Right ventricle myocardium superior (tissue), 1 donor: ENCODE measurements around the gene ARMC7. TPM values are rescaled to one million over a fixed set of nuclear protein-coding genes. Genes with fewer than 3 reads are reported as not detected.

Source experiments
- ATAC-seq: fragments of 200-7000 bp; cut with Tn5 transposase; one replicate; pipeline ENCODE4 v1.9.1; 2020; ENCODE audit warnings: mild to moderate bottlenecking; ENCODE audit not compliant: poor library complexity
- DNase-seq: peaks from one replicate; pipeline ENCODE4 v3.0.0-alpha.2; 2020
- intact Hi-C: fragments of 100-400 bp; cut with DNase I; formaldehyde crosslinking; loops from one replicate; pipeline ENCODE4 v1.11.2; 2022
- total RNA-seq: library from RNA; stranded (reverse); fragmentation: NEBNext Ultra II Directional; extraction: Animal tissue kit (Norgen Biotek cat#: 25700); gene quantifications from one replicate; pipeline ENCODE4 v1.2.1, GENCODE V29; 2021
- donor health status: DM: no; HTN: yes; CAD: no; lungs with severe emphysema.

Gene ARMC7
- total RNA-seq, 1 donor from 2014 or later, result 5.3 TPM

DNA sequence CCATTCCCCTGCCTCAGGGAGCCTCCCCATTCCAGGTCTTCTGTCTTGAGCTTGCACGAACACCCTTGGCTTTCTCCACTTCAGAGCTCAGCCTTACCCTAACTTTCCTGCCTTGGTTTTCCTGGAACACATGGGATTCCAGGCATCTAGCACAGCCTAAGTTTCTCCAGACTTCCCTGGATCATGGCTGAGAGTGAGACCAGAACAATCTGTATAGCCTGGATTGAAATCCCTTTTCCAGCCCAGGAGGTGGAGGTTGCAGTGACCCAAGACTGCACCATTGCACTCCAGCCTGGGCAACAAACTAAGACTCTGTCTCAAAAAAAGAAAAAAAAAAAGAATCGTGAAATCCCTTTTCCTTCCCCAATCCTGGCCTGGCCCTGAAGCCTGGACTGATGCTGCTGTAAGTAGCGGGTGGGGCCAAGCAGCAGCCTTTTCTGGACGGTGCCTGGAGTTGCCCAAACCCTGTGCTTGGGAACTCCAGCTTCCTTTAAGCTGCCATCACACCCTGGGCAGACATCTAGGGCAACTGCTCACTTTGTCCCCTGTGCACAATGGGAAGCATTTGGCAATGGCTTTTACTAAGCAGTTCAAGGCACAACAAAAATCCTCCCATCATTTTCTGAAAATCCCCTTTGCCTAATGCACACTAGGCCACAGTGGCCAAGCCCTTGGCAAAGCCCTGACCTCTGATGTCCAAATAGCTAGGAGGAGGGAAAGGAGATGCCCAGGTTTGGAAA, 34.0 kb upstream of the ARMC7 start:
- intact Hi-C loops, result no loop called here
- DNase-seq (no peak), ATAC-seq (no peak)

DNA sequence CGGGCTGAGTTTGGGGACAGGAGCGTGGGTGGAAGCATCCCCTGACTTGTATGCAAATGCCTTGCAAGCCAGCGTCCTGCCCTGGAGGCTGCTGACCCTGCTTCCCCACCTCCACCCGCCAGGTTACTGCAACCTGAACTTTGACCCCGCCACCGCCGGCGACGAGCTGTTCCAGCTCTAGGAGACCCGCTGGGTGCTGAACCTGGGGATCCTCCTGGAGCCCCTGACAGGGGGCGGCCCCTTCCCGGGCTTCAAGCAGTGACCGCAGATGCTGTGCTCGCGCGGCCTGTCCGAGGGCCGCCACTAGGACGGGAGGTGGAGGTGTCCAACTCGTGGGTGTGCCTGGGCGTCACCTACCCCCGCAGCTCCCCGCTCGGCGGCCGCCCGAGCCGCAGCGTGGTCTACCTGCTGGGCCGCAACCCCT, 32.7 kb upstream of the ARMC7 start:
- intact Hi-C loops, result no loop called here
- DNase-seq, result no peak

DNA sequence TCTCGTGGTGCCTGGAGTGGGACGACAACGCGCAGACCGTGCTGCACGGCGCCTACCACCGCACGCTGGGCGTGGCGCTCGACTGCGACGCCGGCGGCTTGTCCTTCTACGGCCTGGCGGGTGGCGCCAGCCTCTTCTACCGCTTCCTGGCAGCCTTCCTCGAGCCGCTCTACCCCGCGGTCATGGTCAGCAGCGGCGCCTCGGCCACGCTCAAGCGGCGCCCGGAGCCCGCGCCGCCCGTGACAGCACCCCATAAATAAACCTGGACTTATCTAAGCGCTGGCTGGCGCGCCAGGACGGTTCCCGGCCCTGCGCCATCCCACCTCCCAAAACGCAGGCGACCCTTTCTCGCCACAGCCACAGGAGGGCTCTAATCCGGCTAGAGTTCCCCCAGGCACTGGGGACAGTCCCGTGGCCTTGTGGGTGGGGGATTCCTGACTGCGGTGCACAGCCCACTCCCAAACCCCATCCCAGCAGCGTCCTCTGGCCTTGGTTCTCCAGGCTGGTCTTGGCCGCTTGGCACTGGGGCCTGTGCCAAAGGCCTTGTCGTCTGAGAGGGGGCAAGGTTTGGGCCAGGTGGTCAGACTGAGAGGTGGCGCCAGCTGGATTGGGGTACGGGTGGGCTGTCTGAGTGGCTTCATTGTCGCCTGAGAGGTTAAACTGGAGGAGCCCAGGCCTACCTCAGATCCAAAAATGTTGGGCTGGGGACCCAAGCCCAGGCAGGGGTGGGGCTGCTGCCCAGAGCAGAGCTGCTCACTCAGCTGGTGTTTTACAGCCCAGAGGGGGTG, 32.1 kb upstream of the ARMC7 start:
- peak; percentile 96 for ATAC-seq
- DNase-seq, result peak; percentile 90
- intact Hi-C loops, result no loop called here

More for the DNA sequence above, 32.7 kb upstream of the ARMC7 start:
- peak; percentile 43 for ATAC-seq

DNA sequence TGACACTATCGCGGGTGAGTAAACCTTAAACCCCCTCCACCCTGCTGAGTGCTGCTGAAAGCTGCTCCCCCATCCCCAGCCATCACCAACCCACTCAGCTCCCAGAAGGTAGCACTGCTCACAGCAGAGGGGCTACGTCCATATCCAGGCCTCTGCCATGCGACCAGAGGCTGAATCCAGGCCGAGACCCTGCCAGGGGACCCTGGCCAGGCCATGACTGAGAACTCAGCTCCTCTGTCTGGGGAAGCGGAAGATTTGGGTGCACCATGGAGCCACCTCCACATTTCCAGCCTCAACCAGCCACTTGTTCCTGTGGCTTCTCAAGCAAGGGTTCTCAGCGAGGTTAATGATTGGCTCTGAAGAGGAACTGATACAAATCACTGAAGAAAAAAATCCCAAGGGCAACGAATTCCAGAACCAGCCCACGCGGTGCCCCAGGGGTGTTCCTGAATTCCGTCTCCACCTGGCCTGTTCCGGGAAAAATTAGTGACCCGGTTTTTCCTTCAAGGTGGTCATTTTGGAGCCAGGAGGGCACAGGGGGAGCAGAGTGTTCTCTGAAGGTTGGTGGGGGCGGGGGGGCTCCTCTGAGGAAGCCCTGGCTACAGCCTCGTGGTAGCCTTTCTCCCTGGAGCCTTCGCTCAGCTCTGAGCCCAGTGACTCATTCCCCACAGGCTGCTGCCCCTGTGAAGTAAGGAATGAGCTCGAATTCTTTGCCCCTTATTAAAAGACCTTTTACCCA, 31.3 kb upstream of the ARMC7 start:
- intact Hi-C loops, result no loop called here
- ATAC-seq (no peak), DNase-seq (no peak)

DNA sequence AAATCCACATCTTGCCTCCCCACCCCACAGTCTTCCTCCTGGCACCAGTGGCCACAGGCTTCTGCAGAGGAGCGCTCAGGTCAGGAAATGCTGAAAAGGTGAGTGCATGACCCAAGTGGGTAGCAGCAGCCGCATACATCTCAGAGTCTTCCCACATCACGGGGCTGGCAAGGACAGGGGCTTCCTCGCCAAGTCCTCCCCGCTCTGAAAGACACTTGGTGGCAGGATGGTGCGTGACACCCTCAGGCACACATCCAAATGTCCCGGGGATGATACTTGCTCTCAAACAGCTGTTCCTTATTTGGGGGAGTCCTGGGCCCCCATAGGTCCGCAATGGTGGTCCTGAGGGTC, 30.8 kb upstream of the ARMC7 start:
- DNase-seq (no peak), ATAC-seq (no peak)
- intact Hi-C loops, result no loop called here

DNA sequence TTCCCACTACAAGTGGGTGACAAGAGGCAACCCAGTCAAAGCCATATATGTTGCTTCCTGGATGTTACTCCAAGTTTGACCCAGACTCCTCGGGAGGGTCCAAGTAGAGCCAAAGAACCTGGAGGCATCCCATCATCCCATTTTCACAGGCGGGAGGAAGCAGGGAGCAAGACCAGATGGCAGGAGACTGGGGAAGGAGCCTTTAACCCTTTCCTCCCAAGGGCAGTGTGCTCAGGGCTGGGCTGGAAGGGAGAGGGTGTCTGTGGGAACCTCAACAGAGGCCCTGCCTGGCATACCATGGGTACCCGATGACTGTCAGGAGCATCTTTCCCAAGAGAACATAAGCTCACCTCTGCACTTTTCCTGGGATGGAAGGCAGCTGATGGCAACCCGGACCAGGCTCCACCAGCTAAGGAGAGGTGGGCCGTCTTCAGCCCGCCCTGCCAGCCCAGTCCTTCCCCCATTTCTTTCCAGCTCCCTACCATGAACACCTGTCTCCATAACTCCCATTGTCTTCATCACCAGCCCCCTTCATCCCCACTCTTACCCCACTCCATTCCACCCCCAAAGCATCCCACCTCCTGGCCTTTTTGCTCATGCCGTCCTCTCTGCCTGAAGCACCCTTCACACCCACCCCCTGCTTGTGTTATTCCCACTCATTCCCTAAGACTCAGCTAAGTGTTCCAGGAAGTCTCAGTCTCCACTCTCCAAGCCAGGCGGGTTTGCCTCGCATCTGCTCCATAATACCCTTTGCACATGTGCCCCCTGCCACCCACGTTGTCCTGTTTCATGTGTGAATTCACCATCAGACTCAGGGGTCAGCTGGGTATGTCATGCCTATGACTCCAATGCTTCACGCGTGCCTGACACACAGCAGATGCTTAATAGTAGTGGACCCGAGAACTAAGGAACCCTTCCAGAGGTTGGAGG, 27.9 kb upstream of the ARMC7 start:
- ATAC-seq (no peak), DNase-seq (no peak)
- intact Hi-C loops, result no loop called here

DNA sequence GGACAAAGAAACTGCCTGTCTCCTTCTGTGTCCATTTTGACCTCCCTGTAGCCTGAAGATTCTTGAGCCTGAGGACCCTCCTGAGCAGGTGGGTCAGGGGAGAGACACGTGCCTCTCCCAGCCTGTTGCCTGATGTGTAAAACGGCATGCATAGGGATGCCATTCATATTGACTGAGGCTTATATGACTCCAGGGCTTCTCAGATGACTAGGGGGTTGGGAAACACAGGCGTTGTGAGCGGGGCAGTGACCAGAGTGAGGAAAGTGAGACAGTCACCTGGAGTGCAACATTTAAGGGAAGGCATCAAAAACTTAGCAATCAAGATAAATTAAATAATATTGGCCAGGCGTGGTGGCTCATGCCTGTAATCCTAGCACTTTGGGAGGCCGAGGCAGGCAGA, 27.1 kb upstream of the ARMC7 start:
- intact Hi-C loops, result no loop called here
- ATAC-seq (no peak), DNase-seq (no peak)

DNA sequence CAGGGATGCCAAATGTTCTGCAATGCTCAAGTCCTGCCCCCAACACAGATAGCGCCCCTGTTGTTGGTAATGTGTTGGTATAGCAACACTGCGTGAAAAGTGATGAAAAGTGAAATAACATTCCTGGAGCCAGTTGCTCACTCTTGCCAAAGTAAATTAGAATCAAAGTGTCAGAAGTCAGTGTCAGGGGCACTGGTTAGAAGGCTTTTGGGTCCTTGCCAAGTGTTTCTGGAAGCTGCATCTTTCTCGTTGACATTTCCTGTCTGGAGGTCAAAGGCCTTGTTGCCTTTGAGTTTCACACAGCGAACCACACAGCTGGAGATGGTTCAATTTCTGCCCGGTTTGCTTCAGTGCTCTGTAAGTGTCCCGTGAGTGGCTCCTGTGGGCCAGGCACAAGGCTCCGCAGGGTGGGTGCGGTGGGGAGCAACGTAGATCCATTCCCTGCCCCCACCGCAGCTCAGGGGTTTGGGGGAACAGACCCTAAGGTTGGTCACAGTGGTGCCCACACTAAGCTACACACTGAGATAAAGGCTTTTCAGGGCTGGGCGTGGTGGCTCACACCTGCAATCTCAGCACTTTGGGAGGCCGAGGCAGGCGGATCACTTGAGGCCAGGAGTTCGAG, 25.6 kb upstream of the ARMC7 start:
- no peak for ATAC-seq
- intact Hi-C loops, result no loop called here
- DNase-seq, result no peak

DNA sequence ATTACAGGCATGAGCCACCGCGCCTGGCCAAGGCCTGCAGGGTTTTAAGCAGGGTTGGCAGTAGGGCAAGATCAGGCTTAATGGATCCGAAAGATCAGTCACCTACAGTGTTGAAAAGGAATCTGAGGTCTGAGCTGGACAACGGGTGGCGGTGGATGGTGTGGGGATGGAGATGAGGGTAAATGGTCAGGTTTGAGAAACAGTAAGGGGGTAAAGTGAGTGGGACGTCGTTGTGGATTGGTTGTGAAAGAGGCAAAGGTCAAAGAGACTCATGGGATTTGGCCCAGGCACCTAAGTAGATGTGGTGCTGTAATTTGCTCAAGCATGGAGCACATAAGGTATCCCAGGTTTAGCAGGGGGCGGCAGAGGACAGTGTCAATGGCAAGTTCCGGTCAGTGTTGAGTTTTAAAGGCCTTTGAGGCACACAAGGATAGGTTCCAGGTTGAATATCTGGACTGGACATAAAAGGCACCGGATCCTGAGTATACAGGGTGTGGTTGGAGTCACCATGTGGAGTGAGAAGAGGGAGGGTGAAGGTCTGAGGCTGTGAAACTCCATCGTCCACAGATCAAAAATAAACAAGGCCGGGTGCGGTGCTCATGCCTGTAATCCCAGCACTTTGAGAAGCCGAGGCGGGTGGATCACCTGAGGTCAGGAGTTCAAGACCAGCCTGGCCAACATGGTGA, 23.1 kb upstream of the ARMC7 start:
- intact Hi-C loops, result no loop called here
- DNase-seq (no peak), ATAC-seq (no peak)

DNA sequence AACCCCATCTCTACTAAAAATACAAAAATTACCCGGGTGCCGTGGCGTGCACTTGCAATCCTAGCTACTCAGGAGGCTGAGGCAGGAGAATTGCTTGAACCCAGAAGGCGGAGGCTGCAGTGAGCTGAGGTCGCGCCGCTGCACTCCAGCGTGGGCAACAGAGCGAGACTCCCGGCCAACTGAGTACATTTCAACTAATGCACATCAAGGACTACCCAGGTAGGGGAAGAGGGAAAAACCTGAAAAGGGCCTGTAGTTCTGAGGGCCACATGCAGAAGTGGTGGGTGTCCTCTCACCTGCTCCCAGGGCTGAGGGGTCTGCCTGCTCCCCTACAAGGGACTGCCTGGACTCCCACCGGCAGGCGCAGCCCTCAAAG, 22.6 kb upstream of the ARMC7 start:
- ATAC-seq (no peak), DNase-seq (no peak)
- intact Hi-C loops, result no loop called here

DNA sequence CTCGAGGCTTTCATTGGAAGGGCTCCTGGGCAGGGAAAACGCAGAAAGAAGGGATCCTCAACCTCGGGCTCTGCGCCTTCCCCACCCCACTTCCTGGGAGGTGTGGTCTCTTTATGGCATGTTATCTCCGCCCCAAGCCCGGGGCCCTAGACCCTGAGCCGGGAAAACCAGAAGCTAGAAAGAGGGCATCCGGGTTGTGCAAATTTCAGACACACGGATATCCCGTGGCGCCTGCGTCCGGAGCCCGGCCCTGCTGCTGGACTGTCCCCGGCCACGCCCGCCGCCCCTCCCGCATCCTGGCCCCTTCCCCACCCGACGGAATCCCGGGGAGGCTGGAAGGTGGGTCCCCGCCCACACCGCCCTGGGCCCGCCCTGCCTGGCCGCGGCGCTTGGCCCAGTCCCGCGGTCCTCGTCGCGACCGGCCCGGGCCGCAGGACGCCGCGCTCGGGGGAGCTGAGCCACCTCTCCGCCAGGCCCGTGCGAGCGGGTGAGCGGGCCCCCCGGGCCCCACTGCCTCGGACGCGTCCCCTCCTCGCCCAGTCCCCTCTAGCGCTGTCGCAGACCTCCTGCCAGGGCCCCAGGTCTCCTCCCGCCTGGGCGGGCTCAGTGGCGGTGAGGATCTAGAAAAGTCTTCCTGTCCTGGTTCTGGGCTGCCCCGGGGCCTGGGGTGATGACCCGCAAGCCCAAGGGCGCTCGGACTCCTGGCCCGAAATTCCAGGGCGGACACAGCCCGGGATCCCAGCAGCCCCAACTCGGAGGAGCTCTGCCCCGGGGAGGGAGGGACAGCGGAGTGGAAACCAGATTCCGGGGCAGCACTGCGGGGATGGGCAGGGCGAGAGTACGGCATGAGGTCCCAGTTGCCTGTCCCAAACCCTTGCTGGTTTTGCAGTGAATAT, 22.0 kb upstream of the ARMC7 start, which contains the start of gene SLC16A5:
SLC16A5 (plus strand) TSS at position 397 of the 896 bp plus-strand sequence. CDS start 5,683 bp downstream, outside the sequence.
- DNase-seq (peak; percentile 94), ATAC-seq (peak; percentile 93)
- intact Hi-C loops, result no loop called here

DNA sequence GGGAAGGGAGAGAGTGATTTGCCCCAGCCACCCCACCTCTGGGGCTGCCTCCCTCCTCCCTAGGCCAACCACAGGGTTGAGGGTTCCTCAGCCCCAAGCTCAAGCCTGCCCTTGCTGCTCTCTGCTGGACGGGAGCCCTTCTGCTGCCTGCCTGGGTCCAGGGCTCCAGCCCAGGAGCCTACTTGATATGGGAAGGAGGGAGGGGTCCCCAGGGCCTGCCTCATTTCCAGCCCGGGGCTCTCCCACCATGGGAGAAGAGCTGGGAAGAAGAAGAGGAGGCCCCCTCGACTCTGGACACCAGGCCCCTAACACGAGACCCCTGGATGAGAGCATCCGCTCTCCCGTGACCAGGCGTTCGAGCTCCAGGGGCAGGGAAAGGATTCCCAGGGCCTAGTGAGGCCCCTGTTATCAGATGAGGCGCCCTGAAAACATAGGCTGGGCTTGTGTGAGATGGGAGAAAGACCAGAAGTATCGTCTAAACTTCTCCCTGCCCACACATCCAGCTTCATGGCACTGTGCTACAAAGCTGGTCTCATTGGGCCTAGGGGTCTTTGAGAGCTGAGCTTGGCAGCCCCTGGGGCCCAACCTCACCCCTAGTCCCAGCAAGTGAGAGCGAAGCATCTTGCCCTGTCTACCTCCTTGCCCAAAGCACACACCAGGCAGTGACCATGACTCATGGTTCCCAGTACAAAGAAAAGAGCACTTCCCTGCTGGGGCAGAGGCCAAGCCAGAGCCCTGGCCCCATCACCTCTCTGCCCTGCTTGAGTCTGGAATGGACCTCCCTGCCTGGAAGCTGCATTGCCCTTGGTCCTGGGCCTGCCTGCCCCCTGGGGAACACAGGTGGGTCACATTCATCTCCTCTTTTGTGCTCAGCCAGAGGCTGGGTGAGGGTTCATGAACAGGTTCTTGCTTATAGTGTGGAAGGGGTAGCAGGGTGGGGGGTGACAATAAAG, 21.0 kb upstream of the ARMC7 start:
- DNase-seq (no peak), ATAC-seq (peak; percentile 14)
- intact Hi-C loops, result no loop called here

DNA sequence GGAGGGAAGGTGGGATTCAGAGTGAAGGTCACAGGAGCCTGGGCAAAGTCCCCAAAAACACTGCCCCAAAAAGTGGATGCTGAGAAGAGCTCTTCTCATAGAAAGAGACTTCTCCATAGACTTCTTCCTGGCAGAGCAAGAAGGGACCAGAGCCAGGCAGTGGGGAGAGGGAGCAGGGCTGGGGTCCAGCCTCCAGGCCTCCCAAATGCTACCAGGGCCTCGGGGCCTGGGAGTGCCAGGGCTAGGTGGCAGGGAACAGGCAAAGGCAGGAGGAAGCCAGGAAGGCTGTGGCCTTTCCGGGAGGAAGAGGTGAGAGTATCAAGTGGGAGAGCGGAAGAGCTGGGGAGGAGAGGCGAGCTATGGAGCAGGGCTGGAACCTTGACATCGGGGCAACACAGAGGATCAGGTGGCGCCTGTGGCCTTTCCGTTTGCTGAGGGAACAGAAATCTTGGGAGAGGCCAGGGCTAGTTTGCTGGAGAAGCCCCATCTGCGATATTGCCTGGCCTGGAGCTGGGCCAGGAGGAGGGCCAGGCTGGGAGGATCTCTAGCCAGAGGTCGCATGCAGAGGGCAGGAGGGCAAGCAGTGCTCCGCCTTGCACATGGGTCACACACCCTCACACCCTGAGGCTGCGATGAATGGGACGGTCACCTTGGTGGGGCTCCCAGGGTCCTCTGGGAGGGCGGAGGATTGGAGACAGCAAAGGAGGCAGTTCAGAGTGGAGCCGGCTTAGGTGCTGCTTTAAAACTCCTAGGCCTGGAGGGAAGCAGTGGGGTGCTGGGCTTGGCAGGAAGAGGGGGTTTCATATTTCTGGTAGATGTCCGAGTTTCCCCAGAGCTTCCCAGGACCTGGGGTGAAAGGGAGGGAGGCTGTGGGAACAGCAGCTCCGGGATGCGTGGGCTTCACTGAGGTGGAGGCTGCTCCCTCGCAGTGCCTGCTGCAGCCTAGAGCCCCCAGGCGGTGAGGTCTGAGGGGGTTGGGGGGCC, 18.6 kb upstream of the ARMC7 start:
- DNase-seq (peak; percentile 71), ATAC-seq (no peak)
- intact Hi-C loops, result no loop called here

DNA sequence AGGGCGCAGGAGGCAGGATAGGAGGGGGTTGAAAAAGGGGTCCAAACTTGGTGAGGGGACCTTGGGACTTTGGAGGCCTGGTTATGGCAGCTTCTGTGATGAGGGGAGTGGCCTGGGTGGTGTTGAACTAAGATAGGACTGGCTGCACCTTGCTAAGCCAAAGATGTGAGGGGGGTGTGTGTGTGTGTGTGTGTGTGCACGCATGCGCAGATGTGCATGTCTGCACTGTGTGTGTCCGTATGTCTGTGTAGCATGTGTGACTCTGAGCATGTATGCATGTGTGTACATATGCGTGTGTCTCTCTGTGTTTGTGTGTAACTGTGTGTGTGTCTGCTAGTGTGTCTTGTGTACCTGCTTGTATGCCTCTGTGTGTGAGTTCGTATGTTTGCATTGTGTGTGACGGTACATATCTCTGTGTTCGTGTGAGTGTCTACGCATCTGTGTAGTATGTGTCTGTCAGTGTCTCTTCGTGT, 17.9 kb upstream of the ARMC7 start:
- no peak for ATAC-seq
- intact Hi-C loops, result no loop called here
- DNase-seq, result no peak
